NCI-H446 treated with DMSO at 0.1 percent for 48 hours (cell line): ENCODE measurements around the gene HOXD1.

Experiments
- DNase-seq: peaks from one replicate; lab custom pipeline; 2025; lab: John Stamatoyannopoulos, UW

HOXD1 gene

DNA sequence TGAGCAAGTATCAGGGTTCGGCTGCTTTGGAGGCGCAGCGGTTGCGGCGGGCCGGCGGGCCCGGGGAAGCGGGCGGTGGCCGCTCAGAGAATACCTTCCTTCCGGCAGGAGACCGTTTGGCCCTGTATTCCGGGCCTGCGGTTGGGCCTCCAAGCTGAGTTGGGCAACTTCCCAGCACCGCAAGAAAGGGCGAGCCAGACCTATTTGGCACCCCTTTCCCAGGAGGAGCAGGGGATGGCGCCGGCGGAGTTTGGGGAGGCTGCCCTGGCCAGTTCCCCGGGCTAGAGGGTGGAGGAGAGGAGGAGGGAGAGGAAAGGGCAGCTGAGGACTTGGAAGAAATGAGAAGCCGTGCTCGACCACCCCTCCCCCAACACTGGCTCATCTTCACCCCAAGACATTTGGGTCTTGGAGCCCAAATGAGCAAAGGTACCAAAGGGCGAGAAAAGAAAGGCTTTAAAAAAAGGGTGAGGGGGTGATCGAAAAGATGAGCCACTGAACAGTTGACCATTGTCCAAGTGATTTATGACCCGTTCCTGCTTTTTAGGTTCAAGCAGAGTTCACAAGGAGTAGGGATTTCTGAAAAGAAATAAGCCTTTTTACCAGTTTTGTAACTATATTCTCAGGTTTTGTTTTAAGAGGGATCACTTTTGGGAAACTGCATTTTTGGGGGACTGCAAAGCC, 23.0 kb upstream of the HOXD1 start:
- DNase-seq = no peak

DNA sequence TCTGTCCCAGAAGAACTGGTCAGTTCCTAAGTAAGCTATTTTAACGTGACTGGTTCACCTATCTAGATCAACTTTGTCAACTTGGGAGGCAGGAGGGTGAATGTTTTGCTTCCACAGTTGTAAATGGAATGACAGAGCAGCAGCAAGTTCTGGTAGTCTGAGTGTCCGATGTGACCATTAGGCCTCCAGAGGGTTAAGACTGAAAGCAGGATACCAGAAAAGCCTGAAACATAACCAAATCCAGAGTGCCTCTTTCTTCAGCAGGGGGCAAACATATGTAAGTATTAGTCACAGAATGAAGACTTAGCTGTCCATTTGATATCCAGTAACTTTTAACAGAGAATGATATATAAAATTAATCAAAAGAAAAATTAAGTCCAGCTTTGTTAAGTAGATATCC, 22.2 kb upstream of the HOXD1 start:
- no peak for DNase-seq

DNA sequence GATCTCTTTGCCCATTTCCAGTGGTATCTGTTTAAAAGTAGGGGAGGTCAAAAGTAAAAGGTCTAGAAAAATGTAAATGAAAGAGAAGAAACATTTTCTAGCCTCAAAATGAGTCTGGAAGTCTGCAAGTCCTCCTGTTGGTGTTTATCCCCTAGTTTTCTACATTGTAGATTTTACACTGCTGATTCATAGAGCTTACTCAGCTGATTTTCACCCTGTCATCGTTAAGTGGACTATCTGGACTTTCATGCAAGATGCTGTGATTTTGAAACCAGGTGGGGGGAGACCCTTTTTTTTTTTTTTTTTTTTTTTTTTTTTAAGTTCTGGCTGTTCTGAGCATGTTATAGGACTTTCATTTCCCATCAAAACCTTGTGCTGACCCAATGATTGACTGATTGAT, 21.1 kb upstream of the HOXD1 start:
- no peak for DNase-seq

DNA sequence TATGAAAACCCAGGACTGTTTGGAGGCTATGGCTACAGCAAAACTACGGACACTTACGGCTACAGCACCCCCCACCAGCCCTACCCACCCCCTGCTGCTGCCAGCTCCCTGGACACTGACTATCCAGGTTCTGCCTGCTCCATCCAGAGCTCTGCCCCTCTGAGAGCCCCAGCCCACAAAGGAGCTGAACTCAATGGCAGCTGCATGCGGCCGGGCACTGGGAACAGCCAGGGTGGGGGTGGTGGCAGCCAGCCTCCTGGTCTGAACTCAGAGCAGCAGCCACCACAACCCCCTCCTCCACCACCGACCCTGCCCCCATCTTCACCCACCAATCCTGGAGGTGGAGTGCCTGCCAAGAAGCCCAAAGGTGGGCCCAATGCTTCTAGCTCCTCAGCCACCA, 19.3 kb upstream of the HOXD1 start:
- no peak for DNase-seq

DNA sequence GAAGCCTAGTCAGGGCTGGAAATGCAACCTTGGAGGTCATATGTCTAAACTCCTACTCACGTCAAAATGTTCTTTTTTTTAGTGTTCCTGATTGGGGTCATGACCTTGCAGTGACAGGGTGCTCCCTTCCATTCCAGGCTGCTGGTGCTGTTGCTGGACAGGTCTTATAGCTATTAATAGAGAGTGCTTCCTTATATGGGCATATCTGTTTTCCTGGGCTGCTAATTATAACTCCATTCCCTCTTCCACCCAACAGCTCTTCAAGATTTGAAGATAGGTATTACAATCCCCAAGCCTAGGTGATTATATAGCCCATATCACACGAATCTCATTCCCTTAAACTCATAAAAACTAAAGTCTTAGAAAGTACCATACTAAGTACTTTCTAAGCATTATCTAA, 18.8 kb upstream of the HOXD1 start:
- DNase-seq = no peak

DNA sequence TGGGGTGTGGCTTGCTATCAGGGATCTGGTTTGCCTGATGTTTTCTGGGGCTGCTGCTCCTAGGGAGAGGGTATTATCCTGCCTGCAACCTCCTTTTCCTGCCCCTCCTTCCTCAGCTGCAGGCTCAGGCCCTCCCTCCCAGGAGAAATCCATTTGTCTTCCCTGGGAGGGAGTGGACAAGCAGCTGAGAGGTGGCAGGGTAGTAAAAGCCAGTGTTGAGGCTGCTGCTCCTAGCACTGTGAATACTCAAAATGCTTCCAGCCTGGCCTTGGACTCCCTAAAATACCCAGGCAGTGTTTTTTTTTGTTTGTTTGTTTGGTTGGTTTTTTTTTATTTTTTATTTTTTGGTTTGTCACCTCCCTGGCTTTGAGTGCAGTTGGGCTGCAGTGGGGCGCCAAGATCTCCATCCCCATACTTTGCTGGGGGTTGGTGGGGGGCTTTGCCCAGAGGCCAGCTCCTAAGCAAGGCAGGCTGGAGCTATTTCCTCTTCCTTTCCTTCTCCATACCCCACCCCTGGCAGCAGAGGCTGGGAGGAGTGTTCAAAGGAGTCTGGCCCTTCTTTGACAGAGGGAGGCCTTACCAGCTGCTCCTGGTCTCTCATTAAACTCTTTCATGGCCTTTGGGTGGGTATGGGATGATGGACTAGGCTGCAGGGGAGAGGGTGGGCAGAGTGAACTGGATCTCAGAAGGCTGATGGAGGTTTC, 17.7 kb upstream of the HOXD1 start:
- no peak for DNase-seq

DNA sequence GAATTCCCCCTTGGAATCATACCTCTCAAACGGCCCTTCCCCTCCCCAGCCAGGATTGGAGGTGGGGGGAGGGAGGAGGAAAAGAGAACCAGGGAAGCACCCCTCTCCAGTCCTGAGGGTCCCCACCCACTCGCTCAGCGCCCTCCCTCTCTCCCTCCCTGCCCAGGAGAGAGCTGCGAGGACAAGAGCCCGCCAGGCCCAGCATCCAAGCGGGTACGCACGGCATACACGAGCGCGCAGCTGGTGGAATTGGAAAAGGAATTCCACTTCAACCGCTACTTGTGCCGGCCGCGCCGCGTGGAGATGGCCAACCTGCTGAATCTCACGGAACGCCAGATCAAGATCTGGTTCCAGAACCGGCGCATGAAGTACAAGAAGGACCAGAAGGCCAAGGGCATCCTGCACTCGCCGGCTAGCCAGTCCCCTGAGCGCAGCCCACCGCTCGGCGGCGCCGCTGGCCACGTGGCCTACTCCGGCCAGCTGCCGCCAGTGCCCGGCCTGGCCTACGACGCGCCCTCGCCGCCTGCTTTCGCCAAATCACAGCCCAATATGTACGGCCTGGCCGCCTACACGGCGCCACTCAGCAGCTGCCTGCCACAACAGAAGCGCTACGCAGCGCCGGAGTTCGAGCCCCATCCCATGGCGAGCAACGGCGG, 17.0 kb upstream of the HOXD1 start:
- no peak for DNase-seq

DNA sequence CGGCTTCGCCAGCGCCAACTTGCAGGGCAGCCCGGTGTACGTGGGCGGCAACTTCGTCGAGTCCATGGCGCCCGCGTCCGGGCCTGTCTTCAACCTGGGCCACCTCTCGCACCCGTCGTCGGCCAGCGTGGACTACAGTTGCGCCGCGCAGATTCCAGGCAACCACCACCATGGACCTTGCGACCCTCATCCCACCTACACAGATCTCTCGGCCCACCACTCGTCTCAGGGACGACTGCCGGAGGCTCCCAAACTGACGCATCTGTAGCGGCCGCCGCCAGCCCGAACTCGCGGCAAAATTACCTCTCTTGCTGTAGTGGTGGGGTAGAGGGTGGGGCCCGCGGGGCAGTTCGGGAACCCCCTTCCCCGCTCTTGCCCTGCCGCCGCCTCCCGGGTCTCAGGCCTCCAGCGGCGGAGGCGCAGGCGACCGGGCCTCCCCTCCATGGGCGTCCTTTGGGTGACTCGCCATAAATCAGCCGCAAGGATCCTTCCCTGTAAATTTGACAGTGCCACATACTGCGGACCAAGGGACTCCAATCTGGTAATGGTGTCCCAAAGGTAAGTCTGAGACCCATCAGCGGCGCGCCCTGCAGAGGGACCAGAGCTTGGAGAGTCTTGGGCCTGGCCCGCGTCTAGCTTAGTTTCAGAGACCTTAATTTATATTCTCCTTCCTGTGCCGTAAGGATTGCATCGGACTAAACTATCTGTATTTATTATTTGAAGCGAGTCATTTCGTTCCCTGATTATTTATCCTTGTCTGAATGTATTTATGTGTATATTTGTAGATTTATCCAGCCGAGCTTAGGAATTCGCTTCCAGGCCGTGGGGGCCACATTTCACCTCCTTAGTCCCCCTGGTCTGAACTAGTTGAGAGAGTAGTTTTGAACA, 16.2 kb upstream of the HOXD1 start:
- no peak for DNase-seq

DNA sequence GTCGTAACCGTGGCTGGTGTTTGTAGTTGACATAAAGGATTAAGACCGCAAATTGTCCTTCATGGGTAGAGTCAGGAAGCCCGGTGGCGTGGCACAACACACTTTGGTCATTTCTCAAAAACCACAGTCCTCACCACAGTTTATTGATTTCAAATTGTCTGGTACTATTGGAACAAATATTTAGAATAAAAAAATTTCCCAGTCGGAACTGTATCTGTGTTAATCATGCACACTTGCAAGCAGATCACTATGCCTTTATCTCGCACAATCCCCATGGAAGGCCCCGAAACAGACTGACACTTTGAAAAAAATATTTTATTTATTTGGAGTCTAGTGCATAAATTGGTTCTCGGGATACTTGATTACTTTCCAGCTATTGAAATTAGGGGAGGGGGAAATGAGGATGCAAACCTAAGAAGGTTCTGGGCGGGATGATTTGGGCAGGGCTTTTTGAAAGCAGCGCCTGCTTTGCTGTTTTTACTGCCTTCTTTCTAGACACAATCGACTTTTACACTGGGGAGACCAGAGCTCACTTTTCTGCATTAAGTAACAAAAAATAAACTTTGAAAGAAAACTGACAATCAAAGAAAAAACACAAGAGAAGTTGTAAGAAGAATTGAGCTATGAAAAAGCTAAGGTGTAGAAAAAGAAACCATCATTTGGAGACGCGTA, 15.4 kb upstream of the HOXD1 start:
- DNase-seq = no peak

DNA sequence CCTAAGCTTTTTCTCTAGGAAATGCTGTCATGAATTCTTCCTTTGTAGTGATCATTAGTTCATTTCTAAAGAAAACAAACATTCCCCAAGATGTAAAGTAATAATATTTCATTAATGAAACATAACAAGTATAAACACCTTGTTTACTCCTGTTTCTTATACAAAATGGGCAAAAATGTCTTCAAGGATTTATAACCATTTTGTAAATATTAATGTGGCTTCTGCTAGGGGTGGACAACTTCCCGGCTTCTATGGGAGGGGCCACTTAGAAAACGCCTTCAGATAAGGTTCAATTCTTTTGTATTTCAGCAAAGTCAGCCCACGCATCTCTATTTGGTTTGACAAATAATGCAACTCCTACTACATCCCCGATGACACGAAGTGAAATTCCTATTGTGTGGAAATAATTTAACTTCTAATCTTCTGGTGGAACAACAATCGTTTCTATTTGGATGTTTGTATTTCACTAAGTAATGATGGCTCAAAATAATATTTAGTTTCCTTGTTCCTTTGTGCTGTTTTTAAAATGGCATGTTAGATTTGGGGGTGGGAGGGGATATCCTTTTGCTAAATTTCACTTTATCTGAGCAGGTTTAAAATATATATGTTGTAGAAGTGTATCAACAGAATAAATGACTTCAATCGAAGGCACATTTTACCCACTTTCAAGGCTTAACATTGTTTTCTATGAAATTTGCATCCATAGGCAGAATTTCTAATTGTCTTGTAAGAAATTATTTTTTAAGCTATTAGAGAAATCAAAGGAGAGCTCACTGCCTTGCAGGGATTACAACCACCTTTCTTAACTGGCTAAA, 14.7 kb upstream of the HOXD1 start:
- no peak for DNase-seq

DNA sequence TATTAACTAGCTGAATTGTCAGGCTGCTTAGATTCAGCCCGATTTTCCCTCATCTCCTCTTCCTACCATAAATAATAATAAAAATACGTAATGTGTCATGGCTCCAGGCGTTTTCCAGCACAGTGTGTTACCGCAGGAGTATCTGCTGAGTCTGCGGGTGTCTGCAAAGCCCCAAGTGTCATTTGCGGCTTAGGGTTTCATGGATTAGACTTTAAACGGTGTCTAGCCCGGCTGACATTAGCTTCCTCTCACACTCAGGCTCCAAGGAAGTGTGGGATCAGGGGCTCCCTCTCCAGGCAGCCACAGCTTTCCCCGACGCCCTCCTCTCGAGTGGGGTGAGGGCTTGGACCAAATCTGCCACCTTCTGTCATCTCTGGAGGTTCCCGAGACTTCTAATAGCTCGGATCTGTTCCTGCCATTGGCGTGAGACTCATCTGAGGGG, 14.1 kb upstream of the HOXD1 start:
- DNase-seq = no peak

DNA sequence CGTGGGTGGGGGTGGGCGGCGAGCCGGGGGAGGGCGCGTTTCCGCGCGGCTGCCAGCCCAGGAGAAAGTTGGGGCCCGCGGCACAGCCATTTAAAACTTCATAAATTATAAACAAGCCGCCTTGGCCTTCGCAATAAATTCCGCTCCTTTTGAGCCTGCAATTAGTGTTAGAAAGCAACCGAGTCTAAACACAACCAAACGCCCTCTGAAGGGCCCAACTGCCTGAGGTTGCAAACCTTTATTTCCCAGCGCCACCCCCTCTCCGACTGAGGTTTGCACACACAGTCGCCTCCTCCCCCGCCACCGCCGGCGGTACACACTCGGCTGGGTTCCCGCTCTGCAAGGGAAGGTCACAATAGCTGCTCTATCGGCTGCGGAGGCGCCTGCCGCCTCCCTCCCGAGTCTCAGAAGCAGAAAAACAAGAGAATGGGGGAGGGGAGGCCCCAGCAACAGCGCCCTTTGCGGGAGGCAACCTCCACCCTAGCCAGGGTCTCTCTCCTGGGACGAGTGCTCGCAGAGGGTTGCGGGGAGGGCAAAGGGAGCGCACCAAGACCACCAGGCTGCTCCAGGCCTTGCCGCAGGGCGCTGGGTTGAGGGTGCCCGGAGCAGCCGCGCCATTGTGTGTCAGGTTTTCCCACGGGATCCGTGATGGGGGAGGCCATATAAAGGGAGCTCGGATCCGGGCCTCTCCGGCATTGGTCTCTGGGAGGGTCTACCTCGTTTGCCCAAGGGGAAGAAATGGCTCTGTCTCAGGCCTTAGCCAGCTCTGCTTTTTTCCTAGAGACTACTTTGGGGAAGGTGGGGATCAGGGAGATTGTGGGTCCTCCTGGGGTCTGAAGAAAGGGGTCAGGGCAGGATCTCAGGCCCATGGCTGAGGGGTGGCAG, 13.4 kb upstream of the HOXD1 start:
- no peak for DNase-seq

DNA sequence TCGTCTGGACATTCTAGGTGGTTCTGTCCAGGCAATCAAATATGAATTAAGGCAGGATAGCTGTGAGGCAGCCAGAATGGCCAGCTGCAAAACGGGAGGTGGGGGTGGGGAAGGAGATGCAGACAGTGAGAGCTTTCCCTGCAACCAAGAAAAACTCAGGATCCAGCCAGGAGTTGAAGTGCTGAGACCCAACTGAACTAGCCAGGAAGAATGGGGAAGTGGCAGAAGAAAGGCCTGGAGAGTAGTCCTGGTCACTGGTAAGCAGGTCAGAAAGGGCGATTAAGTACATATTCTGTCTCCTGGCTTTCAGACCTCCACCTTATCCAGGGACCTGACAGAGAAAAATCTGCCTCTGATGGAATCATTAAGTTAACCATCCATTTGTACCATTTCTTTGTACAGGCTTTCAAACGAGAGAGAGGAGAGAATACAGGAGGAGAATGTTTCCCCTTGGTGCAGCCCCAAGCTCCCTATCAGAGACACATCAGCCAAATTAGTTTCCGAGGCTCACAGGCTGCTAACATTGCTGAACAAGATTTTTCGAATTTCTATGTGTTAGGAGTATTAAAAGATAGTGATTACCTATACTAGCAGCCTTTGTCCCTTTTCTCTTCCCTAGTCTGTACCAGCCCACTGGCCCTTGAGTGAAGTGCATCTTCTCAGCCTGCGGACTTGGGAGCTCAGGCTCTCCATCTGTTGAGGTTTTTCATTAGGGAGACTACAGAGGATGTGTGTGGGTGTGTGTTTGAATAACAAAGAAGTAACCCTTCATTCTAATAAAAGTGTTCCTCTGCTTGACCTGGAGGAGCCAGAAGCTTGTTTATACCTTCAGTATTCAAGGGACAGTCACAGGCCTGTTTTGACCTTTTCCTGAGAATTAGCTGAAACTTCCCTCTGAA, 12.5 kb upstream of the HOXD1 start:
- no peak for DNase-seq

DNA sequence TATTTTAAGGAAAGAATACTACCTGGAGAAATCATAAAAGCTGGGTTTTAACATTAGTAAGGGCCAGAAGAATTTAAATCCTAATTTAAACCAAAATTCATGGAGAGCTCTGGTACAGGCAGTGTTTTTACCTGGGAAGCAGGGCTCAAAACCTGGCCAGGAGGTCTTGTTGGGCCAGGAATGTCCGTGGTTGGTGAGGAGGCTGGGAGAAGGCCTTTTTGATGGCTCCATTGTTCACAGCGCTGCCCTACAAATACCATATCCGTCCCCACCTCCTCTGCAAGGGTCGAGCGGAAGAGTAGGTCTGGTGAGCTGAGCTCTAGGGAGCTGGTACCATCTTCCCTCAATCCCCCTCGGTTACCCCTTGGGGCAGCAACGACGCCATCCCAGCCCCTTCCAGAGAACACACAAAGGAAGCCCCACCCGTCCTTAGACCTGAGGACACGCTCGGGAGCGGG, 10.9 kb upstream of the HOXD1 start:
- DNase-seq = no peak

DNA sequence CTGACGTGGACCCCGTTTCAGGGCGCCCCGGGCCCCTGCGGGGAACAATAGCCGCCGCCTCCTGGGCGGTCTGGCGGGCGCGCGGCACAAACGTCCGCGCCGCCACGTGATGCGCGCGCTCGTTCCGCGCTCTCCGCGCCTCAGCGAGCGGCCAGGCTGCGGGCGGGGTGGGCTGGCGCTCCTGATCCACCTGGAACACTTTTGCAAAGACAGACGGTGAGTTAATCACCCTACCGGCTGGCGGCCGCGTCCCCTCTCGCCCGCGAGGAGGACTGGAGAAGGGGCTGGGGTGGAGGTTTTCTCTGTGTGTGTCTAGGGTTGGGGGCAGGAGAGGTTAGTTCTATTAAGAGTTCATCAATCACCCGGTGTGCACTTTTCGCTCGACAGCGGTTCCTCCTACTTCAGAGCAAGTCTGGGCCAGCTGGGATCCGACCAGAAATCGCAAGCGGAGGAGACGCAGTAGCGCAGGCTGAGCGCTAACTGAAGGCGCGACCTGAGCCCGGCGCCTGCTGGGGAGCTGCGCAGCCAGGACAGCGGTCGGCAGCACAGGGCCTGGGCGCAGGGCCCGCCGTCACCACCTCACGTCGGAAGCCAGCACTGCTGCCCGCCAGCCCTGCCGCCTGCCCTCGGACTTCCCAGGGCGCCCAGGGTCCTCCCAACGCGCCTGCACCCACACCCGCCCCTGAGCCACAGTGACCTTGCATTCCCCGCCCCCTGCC, 10.3 kb upstream of the HOXD1 start:
- no peak for DNase-seq

DNA sequence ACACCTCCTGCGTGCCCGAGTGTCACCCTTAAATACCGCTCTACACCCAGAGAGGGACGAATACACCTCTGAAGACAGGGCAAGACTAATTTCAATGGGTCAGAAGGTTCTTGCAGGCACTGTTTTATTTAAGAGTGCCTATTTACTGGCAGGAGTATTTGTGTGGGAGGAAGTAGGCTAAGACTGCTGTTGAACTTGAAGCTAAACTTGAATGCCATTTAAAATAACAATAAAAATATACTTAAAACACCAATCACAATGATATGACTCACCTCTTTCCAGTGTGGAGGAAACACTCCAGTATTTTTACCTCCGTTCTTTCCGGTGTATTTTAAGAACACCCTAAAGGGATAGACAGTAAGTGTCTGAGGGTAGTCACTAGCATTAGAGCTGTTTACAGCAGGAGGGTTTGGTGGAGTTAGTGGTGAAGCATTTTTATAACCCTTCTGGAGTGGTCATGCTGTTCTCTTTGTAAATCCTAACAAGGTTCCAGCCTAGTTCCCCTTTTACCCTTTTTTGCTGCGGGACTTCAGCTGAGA, 9.6 kb upstream of the HOXD1 start:
- no peak for DNase-seq

DNA sequence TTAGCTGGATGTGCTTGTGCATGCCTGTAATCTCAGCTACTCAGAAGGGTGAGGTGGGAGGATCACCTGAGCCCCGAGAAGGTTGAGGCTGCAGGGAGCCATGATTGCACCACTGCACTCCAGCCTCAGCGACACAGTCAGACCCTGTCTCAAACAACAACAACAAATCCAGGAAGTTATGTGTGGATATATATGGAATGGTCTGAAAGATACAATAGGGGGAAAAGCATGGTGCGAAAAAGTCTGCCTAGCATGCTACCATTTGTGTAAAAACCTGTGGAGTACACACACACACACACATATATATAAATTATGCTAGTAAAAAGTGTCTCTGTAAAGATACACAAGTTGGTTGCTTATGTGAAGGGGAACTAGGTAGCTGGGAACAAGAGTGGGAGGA, 6.9 kb upstream of the HOXD1 start:
- DNase-seq = no peak

DNA sequence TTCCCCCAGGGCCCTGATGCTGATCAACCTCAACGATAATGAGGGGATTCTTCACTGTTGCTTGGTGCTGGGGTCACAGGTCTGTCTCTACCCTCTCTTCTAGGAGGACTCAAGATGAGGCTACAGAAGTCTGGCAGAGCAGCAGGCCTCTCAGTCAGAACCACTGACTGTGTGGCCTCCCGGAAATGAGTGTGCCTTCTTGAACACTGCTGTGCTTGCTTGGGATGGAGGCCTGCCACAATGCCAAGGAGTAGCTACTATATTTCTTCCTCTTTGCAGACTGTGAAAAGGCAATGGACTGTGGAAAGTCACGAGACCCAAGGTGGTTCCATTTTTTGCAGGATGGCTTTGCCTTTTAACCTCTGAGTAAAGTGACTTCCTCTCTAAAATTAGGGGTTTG, 5.8 kb upstream of the HOXD1 start:
- DNase-seq = no peak
